Stomach (tissue), 9 donors: ENCODE results near the gene MPZL1. TPM values are rescaled to one million over a fixed set of nuclear protein-coding genes. Genes with fewer than 3 reads are reported as not detected.

Experiments used
- DNase-seq, 2 donors: peaks; one replicate each; pipeline versions ENCODE4 v3.0.0 to v3.0.0-alpha.2; 2013 to 2019
- H3K27ac ChIP-seq, 5 donors: fragments of 200-600 bp in 4 of 5; sonication (generic) in 4 of 5; one replicate each; pipeline ENCODE4 v1.5.1; 2013 to 2019; ENCODE audit warnings: mild to moderate bottlenecking in 1 of 5, moderate library complexity in 1 of 5
- H3K27me3 ChIP-seq, 3 donors: fragments of 200-600 bp; sonication (generic); one replicate each; pipeline ENCODE4 v1.5.1; 2017 to 2019; ENCODE audit warnings: mixed run types in 1 of 3
- H3K36me3 ChIP-seq, 4 donors: fragments of 200-600 bp; sonication (generic); 1 replicate in 3 of 4; 2 replicates in 1 of 4; pipeline ENCODE4 v1.5.1; 2016 to 2019
- H3K4me1 ChIP-seq, 4 donors: fragments of 200-600 bp; sonication (generic); one replicate each; pipeline ENCODE4 v1.5.1; 2016 to 2019
- H3K4me3 ChIP-seq, 4 donors: fragments of 200-600 bp; sonication (generic) in 3 of 4; one replicate each; pipeline ENCODE4 v1.5.1; 2016 to 2019; ENCODE audit warnings: mild to moderate bottlenecking in 1 of 4
- H3K9me3 ChIP-seq, 4 donors: fragments of 200-600 bp; sonication (generic); one replicate each; pipeline ENCODE4 v1.5.1; 2016 to 2019
- EP300 ChIP-seq: sonication (generic); formaldehyde crosslinking; IDR thresholded peaks from one replicate; pipeline ENCODE4 v1.6.1; 2017; ENCODE audit warnings: antibody characterized with exemption
- POLR2A ChIP-seq, 4 donors: fragments of 450-650 bp; IDR thresholded peaks; one replicate each; pipeline ENCODE4 v1.6.1; 2016; ENCODE audit warnings: antibody characterized with exemption in 4 of 4, control low read depth in 2 of 4, mild to moderate bottlenecking in 1 of 4, moderate library complexity in 1 of 4
- POLR2AphosphoS5 ChIP-seq, 3 donors: sonication (generic); formaldehyde crosslinking; IDR thresholded peaks; one replicate each; pipeline ENCODE4 v1.6.1; 2016; ENCODE audit warnings: antibody characterized with exemption in 3 of 3
- WGBS, 5 donors: extraction: QIAGEN DNeasy Blood & Tissue Kit in 3 of 5; methylation state at CpG; one replicate each; pipeline versions ENCODE4 v1.1.5 to v1.1.7; 2013 to 2018; 5-methylcytosine and 5-hydroxymethylcytosine counted together
- intact Hi-C: fragments of 100-400 bp; cut with DNase I; formaldehyde crosslinking; loops from one replicate; pipeline ENCODE4 v1.15.1; 2023; ENCODE audit warnings: low total_unique reads
- polyA plus RNA-seq, 3 donors: library from polyadenylated mRNA; stranded (reverse); fragments of 200-250 nt; gene quantifications; one replicate each; pipeline ENCODE4 v1.2.3, GENCODE V29; 2013
- total RNA-seq, 5 donors: library from RNA; depleted of rRNA; stranded (reverse); fragments of >200 nt; gene quantifications; one replicate each; pipeline versions ENCODE4 v1.1.0 to v1.2.3, GENCODE V29; 2014 to 2016
- TF ChIP-seq, protein P1 (sequence below), 7 experiments: fragments of 450-650 bp in 4 of 7; fragments of 200-600 bp in 3 of 7; sonication (generic) in 3 of 7; IDR thresholded peaks; one replicate each; pipeline ENCODE4 v1.5.1; 2016 to 2019; ENCODE audit warnings: antibody characterized with exemption in 7 of 7, control low read depth in 2 of 7, mild to moderate bottlenecking in 1 of 7
- donor health status: healthy with polysubstance abuse.
- donor health status: Bipolar disorder and iron deficiency.
- donor health status: healthy.

Gene MPZL1
- total and polyA plus RNA-seq, 8 donors = 7.2 to 115 (median 30.6) TPM

DNA sequence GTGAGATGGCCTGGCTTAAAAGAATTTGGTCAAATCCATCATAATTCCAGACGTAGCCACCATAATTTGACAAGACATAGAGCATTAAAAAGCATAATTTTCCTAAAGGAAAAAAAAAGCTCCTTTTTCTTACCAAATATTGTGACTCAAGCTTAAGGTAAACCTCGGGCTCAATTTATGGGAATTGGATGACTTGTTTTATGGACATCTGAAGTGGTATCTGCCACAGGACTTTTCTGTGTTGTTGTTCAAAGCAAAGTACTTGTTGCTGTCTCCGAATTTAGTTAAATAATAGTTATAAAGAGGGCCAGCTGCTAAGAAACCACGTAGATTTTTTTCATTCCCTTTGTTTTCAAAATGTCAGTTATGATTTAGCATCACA lies 1.1 kb downstream of the MPZL1 start:
- peaks cover 9 to 64% (median 37%) of the 10 kb centered on the region in 4 donors for H3K4me1 ChIP-seq
- intact Hi-C loops = no loop called here

DNA sequence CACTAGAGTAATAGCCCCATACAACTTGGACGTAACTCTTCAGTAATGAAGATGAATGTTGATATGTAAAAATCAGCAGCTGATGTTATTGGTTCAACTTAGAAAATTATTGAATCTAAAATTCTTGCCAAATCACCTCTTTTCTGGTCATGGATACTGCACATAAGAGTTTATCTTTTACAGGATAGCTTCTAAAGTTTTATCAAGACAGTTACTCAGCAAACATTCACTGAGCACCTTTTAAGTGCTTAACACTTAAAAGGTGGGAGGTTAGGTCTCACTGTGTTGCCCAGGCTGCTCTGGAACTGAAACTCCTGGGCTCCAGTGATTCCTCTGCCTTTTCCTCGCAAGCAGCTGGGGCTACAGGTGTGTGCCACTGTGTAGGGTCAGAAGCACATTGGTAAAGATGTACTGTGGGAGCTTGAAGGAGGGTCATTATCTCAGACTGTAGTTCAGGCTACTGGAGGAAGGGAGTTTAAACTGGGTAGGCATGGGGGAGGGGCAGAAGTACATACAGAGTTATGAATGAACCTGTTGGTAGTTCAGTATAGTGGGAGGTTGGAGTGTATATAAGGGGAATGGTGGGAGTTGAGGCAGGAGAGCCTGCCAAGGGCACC lies 2.0 kb downstream of the MPZL1 start:
- intact Hi-C loops = no loop called here

More for the DNA sequence above, 1.1 kb downstream of the MPZL1 start:
- TF ChIP-seq POLR2AphosphoS5 (IDR thresholded peaks at IDR 0.05) (no peak), POLR2A (IDR thresholded peaks at IDR 0.05) (no peak), EP300 (no peak)
- TF ChIP-seq, protein P1, sequence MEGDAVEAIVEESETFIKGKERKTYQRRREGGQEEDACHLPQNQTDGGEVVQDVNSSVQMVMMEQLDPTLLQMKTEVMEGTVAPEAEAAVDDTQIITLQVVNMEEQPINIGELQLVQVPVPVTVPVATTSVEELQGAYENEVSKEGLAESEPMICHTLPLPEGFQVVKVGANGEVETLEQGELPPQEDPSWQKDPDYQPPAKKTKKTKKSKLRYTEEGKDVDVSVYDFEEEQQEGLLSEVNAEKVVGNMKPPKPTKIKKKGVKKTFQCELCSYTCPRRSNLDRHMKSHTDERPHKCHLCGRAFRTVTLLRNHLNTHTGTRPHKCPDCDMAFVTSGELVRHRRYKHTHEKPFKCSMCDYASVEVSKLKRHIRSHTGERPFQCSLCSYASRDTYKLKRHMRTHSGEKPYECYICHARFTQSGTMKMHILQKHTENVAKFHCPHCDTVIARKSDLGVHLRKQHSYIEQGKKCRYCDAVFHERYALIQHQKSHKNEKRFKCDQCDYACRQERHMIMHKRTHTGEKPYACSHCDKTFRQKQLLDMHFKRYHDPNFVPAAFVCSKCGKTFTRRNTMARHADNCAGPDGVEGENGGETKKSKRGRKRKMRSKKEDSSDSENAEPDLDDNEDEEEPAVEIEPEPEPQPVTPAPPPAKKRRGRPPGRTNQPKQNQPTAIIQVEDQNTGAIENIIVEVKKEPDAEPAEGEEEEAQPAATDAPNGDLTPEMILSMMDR (IDR thresholded peaks at IDR 0.05) = no peak
- no peaks in the 10 kb centered on the region for H3K9me3 ChIP-seq
- H3K27me3 ChIP-seq = no peaks in the 10 kb centered on the region
- H3K36me3 ChIP-seq = no peaks in the 10 kb centered on the region
- peak overlapping the region in 4 of 5 donors; percentile 88 to 98 (median 94) for H3K27ac ChIP-seq
- 9 to 20% (median 10%) methylated on average over 4 of the region's 4 CpGs for WGBS, 5 donors
- H3K4me3 ChIP-seq = peak overlapping the region; percentile 94 to 98 (median 97)
- no peak for DNase-seq

DNA sequence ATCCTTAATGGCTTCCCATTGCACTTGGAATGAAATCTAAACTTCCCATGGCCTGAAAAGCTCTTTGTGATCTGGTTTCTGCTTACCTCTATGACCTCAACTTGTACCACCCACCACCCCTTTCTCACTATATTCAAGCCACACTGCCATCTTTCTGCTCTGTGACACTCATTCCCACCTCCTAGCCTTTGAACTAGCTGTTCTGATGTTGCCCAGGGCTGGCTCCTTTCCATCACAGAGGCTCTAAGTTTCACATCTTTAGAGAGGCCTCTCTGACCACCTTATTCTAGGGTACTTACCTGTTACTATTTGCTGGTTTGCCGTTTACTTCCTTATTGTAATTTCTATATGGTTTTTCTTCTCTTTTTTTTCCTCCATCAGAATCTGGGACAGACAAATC lies 4.2 kb downstream of the MPZL1 start:
- H3K4me3 ChIP-seq = no peak overlapping the region
- H3K36me3 ChIP-seq = peaks cover 3 to 10% (median 9%) of the 10 kb centered on the region in 4 donors
- DNase-seq = no peak
- 36 to 44% (median 40%) methylated on average over 1 of the region's 1 CpG for WGBS, 5 donors
- H3K9me3 ChIP-seq = no peaks in the 10 kb centered on the region
- TF ChIP-seq POLR2A (IDR thresholded peaks at IDR 0.05) = no peak
- TF ChIP-seq, protein P1 (IDR thresholded peaks at IDR 0.05) = no peak
- no peak for TF ChIP-seq POLR2AphosphoS5 (IDR thresholded peaks at IDR 0.05)
- TF ChIP-seq EP300 = no peak
- intact Hi-C loops = no loop called here
- H3K27me3 ChIP-seq = no peaks in the 10 kb centered on the region
- H3K4me1 ChIP-seq = peaks cover 9 to 67% (median 35%) of the 10 kb centered on the region in 4 donors
- H3K27ac ChIP-seq = peak overlapping the region in 1 of 5 donors; percentile 40

More for the DNA sequence above, 2.0 kb downstream of the MPZL1 start:
- no peaks in the 10 kb centered on the region for H3K9me3 ChIP-seq
- DNase-seq = peak in 1 of 2 donors; percentile 28
- 45 to 61% (median 56%) methylated on average over 2 of the region's 2 CpGs for WGBS, 5 donors
- H3K4me1 ChIP-seq = peaks cover 9 to 69% (median 37%) of the 10 kb centered on the region in 4 donors
- no peaks in the 10 kb centered on the region for H3K36me3 ChIP-seq
- peak overlapping the region in 1 of 5 donors; percentile 29 for H3K27ac ChIP-seq
- H3K4me3 ChIP-seq = peak overlapping the region; percentile 94 to 98 (median 97)
- TF ChIP-seq EP300 = no peak
- TF ChIP-seq POLR2A (IDR thresholded peaks at IDR 0.05) = no peak
- TF ChIP-seq, protein P1 (IDR thresholded peaks at IDR 0.05) = no peak
- no peak for TF ChIP-seq POLR2AphosphoS5 (IDR thresholded peaks at IDR 0.05)
- no peaks in the 10 kb centered on the region for H3K27me3 ChIP-seq

DNA sequence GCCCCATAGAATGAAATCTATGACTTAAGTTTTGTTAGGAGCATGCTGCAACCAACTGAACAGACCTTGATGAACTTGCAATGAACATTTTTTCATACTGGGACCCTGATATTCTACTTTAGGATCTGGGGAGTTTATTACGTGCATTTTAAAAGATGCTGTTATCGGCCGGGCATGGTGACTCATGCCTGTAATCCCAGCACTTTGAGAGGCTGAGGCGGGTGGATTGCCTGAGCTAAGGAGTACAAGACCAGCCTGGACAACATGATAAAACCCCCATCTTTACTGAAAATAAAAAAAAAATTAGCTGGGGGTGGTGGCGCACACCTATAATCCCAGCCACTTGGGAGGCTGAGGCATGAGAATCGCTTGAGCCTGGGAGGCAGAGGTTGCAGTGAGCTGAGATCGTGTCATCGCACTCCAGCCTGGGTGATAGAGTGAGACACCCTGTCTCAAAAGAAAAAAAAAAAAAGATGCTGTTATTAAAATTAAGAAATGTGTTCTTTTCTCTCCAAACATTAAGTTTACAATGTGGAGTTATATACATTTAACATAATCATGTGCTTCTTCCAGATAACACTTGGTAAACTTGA lies 7.1 kb downstream of the MPZL1 start:
- Histone ChIP-seq H3K27ac (no peak overlapping the region), H3K4me3 (no peak overlapping the region), H3K36me3 (peaks cover 3 to 13% (median 10%) of the 10 kb centered on the region in 4 donors), H3K9me3 (no peaks in the 10 kb centered on the region), H3K27me3 (no peaks in the 10 kb centered on the region), H3K4me1 (peaks cover 5 to 56% (median 20%) of the 10 kb centered on the region in 4 donors)
- TF ChIP-seq POLR2A (IDR thresholded peaks at IDR 0.05) (no peak), EP300 (no peak), POLR2AphosphoS5 (IDR thresholded peaks at IDR 0.05) (no peak)
- TF ChIP-seq, protein P1 (IDR thresholded peaks at IDR 0.05) = no peak
- intact Hi-C loops = no loop called here
- DNase-seq = no peak
- WGBS, 5 donors = 77 to 91% (median 88%) methylated on average over 8 of the region's 8 CpGs
